Coronary artery (tissue), 2 donors: Measurements from ENCODE around the gene EFCAB12.

Experiments
- DNase-seq: peaks from one replicate; pipeline ENCODE4 v3.0.0-alpha.2; 2017; ENCODE audit warnings: low spot score
- H3K27ac ChIP-seq, 2 donors: fragments of 200-600 bp; sonication (generic); one replicate each; pipeline ENCODE4 v1.5.1; 2016 to 2019
- H3K4me3 ChIP-seq: fragments of 200-600 bp; sonication (generic); 2 replicates; pipeline ENCODE4 v1.5.1; 2016; ENCODE audit warnings: mild to moderate bottlenecking, moderate library complexity
- TF ChIP-seq, protein P1 (sequence below): fragments of 200-600 bp; sonication (generic); IDR thresholded peaks from one replicate; pipeline ENCODE4 v1.5.1; 2019; ENCODE audit warnings: antibody characterized with exemption

EFCAB12 gene

DNA sequence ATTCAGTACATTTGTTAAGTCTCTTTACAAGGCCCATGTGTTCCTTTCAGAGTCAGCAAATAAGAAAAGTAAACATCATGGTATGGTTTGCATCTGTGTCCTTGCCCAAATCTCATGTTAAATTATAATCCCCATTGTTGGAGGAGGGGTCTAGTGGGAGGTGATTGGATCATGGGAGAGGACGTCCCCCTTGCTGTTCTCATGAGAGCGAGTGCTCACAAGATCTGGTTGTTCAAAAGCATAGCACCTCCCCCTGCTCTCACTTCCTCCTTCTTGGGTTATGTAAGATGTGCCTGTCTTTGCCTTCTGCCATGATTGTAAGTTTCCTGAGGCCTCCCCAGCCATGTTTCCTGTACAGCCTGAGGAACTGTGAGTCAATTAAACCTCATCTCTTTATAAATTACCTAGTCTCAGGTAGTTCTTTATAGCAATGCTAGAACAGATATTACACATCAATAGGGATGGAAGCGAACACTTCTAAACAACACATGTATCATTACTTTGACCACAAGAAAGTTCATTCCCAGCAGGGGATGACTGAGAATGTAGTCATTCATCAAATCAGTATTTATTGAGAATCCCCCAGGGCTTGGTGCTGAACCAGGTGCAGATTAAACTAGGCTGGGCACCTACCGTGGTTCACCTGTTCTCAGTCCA is 4.1 kb downstream of the EFCAB12 start:
- DNase-seq = no peak
- H3K4me3 ChIP-seq = no peak overlapping the region
- TF ChIP-seq, protein P1, sequence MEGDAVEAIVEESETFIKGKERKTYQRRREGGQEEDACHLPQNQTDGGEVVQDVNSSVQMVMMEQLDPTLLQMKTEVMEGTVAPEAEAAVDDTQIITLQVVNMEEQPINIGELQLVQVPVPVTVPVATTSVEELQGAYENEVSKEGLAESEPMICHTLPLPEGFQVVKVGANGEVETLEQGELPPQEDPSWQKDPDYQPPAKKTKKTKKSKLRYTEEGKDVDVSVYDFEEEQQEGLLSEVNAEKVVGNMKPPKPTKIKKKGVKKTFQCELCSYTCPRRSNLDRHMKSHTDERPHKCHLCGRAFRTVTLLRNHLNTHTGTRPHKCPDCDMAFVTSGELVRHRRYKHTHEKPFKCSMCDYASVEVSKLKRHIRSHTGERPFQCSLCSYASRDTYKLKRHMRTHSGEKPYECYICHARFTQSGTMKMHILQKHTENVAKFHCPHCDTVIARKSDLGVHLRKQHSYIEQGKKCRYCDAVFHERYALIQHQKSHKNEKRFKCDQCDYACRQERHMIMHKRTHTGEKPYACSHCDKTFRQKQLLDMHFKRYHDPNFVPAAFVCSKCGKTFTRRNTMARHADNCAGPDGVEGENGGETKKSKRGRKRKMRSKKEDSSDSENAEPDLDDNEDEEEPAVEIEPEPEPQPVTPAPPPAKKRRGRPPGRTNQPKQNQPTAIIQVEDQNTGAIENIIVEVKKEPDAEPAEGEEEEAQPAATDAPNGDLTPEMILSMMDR = no peak
- H3K27ac ChIP-seq = no peak overlapping the region

DNA sequence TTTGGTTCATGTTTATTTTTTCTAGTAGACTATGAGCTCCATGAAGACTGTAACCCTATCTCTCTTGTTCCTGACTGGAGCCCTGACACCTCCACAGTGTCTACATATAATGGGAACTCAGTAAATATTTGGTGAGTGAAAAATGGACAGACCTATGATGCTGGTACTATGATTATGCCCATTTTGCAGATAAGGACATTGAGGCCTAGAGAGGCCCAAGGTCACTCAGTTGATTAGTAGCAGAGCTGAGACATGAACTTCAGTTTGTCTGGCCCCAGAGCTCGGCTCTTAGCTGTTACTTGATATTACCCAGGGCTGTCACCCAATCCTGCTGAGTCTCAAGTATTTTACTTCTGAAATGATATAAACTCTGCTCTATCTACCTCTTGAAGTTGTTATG is 5.5 kb downstream of the EFCAB12 start:
- no peak for DNase-seq
- H3K4me3 ChIP-seq = no peak overlapping the region
- TF ChIP-seq, protein P1 = no peak
- H3K27ac ChIP-seq = no peak overlapping the region

DNA sequence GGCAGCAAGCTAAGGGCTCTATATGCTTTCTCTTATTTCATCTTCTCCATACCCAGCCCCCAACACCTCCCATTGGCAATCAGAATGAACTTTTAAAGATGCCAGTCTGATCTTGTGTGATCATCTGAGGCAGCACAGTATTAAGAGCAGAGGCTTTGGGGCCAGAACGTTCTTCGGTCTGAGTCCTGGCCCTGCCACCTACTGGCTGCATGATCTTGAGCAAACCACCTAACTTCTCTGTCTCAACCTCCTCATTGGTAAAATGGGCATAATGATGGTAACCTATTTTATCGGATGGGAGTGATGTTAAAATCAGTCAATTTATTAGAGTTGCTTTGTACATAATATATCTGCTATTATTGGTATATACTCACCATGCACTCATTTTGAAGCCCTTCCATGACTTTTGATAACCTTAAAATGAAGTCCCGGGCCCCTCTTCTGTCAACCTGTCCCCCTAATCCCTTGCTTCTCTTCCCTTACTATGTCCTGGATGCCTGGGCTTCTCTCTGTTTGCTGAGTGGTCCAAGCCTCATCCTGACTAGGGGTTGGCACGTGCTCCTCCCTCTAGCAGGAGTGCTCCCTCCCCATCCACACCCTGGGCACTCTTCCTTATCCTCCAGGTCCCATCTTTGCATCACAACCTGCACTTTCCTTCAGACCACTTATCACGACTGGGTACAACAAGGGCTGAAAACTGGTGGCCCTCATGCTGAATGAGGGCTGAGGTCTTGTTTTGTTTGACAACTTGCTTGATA is 6.3 kb downstream of the EFCAB12 start:
- no peak overlapping the region for H3K27ac ChIP-seq
- no peak overlapping the region for H3K4me3 ChIP-seq
- TF ChIP-seq, protein P1 = no peak
- no peak for DNase-seq

DNA sequence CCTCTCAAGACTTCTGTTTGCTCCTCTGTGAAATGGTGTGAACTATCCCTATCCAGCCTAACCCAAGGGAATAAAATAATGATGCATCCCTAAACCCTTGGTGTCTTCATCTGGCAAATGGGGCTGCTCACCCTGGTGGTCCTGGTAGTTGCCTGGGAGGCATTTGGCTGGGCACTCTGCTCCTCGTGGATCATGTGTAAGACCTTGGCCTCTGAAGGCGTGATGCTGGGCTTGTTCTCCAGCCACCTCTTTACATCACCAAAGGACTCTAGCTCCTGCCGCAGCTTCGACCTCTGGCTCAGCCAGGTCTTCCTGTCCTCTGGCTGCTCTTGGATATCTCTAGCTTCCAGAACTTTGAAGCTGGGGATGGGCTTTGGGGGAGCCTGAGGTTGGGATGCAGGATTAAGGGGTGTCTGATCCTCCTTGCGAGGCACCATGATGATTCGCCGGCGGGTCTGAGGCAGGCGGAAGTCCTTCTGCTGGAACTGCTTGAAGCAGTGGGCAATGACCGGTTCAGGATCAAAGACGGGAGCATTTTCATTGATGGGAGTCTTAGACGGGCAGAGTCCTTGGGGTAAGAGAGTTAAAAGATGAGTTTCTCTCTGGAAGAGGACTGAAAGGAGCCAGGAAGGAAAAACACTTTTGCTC is 7.1 kb downstream of the EFCAB12 start:
- Histone ChIP-seq H3K27ac (no peak overlapping the region), H3K4me3 (no peak overlapping the region)
- TF ChIP-seq, protein P1 = no peak
- no peak for DNase-seq

DNA sequence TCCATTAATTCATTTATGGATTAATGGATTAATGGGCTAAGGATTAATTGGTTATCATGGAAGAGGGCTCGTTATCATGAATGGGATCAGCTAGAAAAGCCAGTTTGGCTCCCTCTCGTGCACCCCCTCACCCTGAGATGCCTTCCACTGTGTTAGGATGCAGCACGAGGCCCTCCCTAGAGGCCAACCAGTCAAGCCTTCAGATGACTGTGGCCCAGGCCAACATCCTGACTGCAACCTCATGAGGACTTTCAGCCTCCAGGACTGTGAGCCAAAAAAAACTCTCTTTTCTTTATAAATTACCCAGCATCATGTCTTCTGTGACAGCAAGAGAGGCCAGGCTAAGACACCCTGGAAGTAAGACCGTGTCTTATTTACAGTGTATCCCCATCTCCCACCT is 9.0 kb downstream of the EFCAB12 start:
- Histone ChIP-seq H3K27ac (no peak overlapping the region), H3K4me3 (no peak overlapping the region)
- TF ChIP-seq, protein P1 = no peak
- DNase-seq = no peak

DNA sequence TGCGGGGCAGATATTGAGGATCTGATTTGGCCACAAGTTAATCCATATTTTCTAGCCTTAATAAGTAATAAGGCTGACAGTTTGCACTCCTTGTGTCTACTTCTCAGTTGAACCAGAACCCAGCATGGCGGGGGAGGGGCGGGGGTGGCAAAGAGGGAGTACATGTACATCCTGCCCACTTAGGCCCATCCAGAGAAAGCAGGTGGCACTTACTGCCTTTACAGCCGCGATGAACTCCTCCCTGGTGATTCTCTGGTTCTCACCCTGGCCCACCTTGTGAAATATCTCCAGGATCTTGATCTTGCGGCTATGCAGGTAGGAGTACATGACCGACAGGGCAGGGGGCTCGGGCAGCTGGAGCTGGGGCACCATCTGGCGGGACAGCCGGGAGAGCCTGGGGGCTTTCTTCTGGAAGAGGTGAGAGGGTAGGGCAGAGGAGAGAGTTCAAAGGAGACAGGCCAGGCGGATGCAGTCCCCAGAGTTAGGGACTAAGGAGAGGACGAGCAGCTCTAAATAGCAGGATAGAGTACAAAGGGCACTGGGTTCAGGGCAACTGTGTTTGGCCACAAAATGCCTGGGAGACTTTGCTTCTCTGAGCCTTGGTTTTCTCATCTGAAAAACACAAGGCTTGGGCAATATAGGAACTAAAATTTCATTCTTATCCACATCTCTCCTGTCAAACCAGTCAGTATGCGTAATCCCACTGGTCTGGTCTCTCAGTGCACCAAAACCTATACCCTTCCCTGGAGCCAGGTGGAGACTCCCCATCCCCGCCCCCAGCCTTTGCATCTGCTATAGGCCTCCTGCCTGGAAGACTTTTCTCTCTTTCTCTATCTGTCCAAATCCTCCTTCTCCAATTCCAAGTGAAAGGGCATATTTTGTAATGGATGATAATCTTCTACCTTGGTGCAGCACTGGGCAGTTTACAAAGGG is 10.1 kb downstream of the EFCAB12 start:
- no peak overlapping the region for H3K27ac ChIP-seq
- TF ChIP-seq, protein P1 = no peak

More for the DNA sequence above, 10.1 kb downstream of the EFCAB12 start:
- no peak overlapping the region for H3K4me3 ChIP-seq
- peak; percentile 47 for DNase-seq
